ENCODE data around the gene KANK4.
A peak's percentile ranks its signal among the peaks of the same experiment; 100 is the strongest.

KANK4 gene

DNA sequence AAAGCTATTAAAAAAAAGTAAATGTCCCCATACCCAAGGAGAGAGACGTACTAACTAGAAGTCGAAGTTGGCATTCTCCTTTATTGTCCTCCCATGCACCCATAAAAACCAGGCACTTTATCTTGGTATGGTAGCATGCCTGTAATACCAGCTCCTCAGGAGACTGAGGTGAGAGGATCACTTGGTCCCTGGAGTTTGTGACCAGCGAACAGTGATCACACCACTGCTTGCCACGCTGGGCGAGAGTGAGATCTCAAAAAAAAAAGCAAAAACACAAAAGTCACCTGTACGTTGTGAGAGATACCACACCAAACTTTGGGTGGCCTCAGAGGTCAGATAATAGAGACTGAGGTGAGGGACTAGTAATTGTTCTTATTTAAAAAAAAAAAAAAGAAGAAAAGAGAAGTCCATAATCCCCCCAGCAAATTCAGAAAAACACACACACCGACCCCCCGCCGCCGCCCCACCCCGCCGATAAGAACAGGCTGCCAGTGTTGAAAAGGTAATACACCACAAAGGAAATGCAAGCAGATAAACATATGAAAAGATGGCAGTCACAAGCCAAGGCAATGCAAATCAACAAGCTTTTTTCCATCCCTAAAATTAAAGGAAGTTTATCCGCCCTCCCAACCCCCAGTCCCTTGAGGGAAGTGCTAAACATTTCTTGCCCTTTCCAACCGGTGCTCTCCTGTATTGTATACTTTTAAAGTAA lies 121.0 kb downstream of the KANK4 start:
- TF ChIP-seq FOXP2 (optimal IDR thresholded peaks at IDR 0.05; ENCODE audit: control extremely low read depth, extremely low read length, insufficient read depth) (no peak), POLR2AphosphoS5 (IDR thresholded peaks at IDR 0.05; ENCODE audit: borderline replicate concordance, low read depth, low read length) (no peak), EZH2 (IDR thresholded peaks at IDR 0.05) (no peak)
- Histone ChIP-seq H3K27ac (no peak overlapping the region), H3K9me3 (ENCODE audit: low read depth, low read length) (no peaks in the 10 kb centered on the region), H3K9ac (ENCODE audit: insufficient read length) (no peak overlapping the region), H3K36me3 (ENCODE audit: insufficient read depth, low read length) (no peaks in the 10 kb centered on the region; the same call in 1 of the 2 replicates), H3K4me3 (no peak overlapping the region)
- DNase-seq (ENCODE audit: low read depth, low spot score) = no peak

DNA sequence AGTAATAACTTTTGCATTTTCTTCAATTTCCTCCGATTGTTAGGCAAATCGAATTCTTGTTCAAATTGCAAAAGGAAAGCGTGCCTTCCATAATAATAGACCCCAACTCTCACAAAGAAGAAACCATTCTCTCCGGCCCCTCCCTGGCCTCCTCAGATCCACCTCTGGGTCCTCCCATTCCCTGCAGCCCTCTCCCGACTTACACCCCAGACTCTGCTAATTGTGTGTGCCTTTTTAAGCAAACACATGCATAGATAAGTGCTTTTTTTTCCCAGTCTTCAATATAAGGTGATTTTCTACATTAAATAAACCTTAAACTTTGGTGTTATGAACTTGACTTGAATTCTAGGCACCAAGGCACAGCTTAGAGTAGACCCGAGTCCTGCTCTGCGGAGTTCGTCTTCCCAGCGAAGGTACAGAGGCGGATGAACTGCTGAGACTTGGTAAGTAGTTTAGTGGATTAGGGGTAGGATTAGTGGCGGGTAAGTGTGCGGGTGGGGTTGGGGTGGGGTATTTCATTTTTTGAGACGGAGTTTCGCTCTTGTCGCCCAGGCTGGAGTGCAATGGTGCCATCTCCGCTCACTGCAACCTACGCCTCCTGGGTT lies 123.0 kb downstream of the KANK4 start:
- no peak for DNase-seq (ENCODE audit: low read depth, low spot score)
- TF ChIP-seq FOXP2 (optimal IDR thresholded peaks at IDR 0.05; ENCODE audit: control extremely low read depth, extremely low read length, insufficient read depth) (no peak), EZH2 (IDR thresholded peaks at IDR 0.05) (no peak), POLR2AphosphoS5 (IDR thresholded peaks at IDR 0.05; ENCODE audit: borderline replicate concordance, low read depth, low read length) (no peak)
- H3K4me3 ChIP-seq = no peak overlapping the region
- H3K9ac ChIP-seq (ENCODE audit: insufficient read length) = no peak overlapping the region
- no peaks in the 10 kb centered on the region for H3K9me3 ChIP-seq (ENCODE audit: low read depth, low read length)
- no peak overlapping the region for H3K27ac ChIP-seq
- H3K36me3 ChIP-seq (ENCODE audit: insufficient read depth, low read length) = no peaks in the 10 kb centered on the region

DNA sequence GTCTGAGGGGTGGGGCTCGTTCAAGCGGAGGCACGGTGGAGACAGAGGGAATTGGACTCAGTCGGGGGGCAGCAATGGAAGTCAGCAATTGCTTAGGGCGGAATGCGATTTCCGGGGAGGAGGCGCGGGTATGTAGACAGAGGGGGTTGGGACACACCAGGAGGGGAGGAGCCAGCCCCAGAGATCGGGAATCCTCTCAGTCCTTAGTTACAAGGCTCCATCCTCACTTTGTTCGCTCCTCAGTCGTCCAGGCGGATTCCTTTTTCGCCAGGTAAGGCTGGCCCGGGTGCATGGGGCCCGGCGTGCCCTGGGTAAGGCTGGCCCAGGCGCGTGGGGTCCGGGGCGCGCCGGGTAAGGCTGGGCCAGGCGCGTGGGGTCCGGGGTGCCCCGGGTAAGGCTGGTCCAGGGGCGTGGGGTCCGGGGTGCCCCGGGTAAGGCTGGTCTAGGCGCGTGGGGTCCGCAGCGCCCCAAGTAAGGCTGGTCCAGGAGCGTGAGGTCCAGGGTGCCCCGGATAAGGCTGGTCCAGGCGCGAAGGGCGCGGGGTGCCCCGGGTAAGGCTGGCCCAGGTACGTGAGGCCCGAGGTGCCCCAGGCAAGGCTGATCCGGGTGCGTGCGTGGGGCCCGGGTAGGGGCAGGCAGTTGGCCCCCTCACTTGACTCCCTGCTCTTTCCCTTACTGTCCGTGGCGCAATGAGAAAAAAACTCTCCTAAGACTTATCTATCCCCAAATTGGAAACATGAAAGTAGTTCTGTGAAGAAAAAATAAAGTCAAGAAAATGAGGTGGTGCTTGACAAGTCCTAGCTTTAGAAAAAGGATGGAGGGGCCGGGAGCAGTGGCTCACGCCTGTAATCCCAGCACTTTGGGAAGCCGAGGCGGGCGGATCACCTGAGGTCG lies 124.3 kb downstream of the KANK4 start, which contains the start of gene L1TD1:
Gene L1TD1 (plus strand): TSS at position 199 of the 894 bp plus-strand sequence. CDS start 11,780 bp downstream, outside the sequence.
- no peaks in the 10 kb centered on the region for H3K9me3 ChIP-seq (ENCODE audit: low read depth, low read length)
- DNase-seq (ENCODE audit: low read depth, low spot score) = peak; percentile 70
- H3K4me3 ChIP-seq = peak within 1 kb of the TSS; percentile 74
- H3K9ac ChIP-seq (ENCODE audit: insufficient read length) = peak within 1 kb of the TSS; percentile 26
- no peaks in the 10 kb centered on the region for H3K36me3 ChIP-seq (ENCODE audit: insufficient read depth, low read length)
- TF ChIP-seq POLR2AphosphoS5 (IDR thresholded peaks at IDR 0.05; ENCODE audit: borderline replicate concordance, low read depth, low read length) (no peak), FOXP2 (optimal IDR thresholded peaks at IDR 0.05; ENCODE audit: control extremely low read depth, extremely low read length, insufficient read depth) (peak; percentile 94)
- H3K27ac ChIP-seq = peak within 1 kb of the TSS; percentile 64; the same call in 1 of the 2 replicates

DNA sequence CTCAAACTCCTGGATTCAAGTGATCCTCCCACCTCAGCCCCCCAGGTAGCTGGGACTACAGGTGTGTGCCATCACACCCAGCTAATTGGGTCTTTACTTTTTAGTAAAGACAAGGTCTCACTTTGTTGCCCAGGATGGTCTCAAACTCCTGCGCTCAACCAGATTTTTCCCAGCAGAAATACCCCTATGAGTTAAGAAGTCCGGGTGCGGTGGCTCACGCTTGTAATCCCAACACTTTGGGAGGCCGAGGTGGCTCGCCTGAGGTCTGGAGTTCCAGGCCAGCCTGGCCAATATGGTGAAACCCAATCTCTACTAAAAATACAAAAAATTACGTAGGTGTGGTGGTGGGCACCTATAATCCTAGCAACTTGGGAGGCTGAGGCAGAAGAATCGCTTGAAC lies 131.1 kb downstream of the KANK4 start:
- H3K4me3 ChIP-seq = no peak overlapping the region
- no peak for TF ChIP-seq POLR2AphosphoS5 (IDR thresholded peaks at IDR 0.05; ENCODE audit: borderline replicate concordance, low read depth, low read length)
- TF ChIP-seq FOXP2 (optimal IDR thresholded peaks at IDR 0.05; ENCODE audit: control extremely low read depth, extremely low read length, insufficient read depth) = no peak
- no peak for TF ChIP-seq EZH2 (IDR thresholded peaks at IDR 0.05)
- DNase-seq (ENCODE audit: low read depth, low spot score) = no peak
- no peaks in the 10 kb centered on the region for H3K9me3 ChIP-seq (ENCODE audit: low read depth, low read length)
- H3K9ac ChIP-seq (ENCODE audit: insufficient read length) = no peak overlapping the region
- no peaks in the 10 kb centered on the region for H3K36me3 ChIP-seq (ENCODE audit: insufficient read depth, low read length)
- H3K27ac ChIP-seq = no peak overlapping the region

DNA sequence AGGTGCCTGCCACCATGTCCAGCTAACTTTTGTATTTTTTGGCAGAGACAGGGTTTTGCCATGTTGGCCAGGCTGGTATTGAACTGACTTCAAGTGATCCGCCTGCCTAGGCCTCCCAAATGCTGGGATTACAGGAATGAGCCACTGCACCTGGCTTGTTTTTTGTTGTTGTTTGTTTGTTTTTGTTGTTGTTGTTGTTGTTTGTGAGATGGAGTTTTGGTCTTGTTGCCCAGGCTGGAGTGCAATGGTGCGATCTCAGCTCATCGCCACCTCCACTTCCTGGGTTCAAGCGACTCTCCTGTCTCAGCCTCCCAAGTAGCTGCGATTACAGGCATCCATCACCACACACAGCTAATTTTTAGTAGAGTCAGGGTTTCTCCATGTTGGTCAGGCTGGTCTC lies 131.7 kb downstream of the KANK4 start:
- Histone ChIP-seq H3K27ac (no peak overlapping the region), H3K36me3 (ENCODE audit: insufficient read depth, low read length) (no peaks in the 10 kb centered on the region), H3K4me3 (no peak overlapping the region), H3K9ac (ENCODE audit: insufficient read length) (no peak overlapping the region), H3K9me3 (ENCODE audit: low read depth, low read length) (no peaks in the 10 kb centered on the region)
- DNase-seq (ENCODE audit: low read depth, low spot score) = no peak
- TF ChIP-seq FOXP2 (optimal IDR thresholded peaks at IDR 0.05; ENCODE audit: control extremely low read depth, extremely low read length, insufficient read depth) (no peak), EZH2 (IDR thresholded peaks at IDR 0.05) (no peak), POLR2AphosphoS5 (IDR thresholded peaks at IDR 0.05; ENCODE audit: borderline replicate concordance, low read depth, low read length) (no peak)

All from SK-N-MC (cell line).